Right renal cortex interstitium (tissue), 3 donors: ENCODE results near the gene KDM3B. TPM values are rescaled to one million over a fixed set of nuclear protein-coding genes. Genes with fewer than 3 reads are reported as not detected.
"Not testable (repeated sequence)": the region's sequence is repeated elsewhere in the genome, so short reads cannot be mapped to it uniquely, and the experiment has no call there.

Experiments
- DNase-seq, 3 donors: peaks; one replicate each; pipeline ENCODE4 v3.0.0-alpha.2; 2013; ENCODE audit warnings: low read depth in 3 of 3, low spot score in 2 of 3
- polyA plus RNA-seq, 3 donors: library from polyadenylated mRNA; unstranded; fragments of 120-200 nt; gene quantifications; one replicate each; pipeline ENCODE4 v1.2.1, GENCODE V29; 2013; ENCODE audit not compliant: insufficient read length in 3 of 3

Gene KDM3B
- polyA plus RNA-seq, 3 donors, result 96.6 to 102 (median 98.6) TPM

DNA sequence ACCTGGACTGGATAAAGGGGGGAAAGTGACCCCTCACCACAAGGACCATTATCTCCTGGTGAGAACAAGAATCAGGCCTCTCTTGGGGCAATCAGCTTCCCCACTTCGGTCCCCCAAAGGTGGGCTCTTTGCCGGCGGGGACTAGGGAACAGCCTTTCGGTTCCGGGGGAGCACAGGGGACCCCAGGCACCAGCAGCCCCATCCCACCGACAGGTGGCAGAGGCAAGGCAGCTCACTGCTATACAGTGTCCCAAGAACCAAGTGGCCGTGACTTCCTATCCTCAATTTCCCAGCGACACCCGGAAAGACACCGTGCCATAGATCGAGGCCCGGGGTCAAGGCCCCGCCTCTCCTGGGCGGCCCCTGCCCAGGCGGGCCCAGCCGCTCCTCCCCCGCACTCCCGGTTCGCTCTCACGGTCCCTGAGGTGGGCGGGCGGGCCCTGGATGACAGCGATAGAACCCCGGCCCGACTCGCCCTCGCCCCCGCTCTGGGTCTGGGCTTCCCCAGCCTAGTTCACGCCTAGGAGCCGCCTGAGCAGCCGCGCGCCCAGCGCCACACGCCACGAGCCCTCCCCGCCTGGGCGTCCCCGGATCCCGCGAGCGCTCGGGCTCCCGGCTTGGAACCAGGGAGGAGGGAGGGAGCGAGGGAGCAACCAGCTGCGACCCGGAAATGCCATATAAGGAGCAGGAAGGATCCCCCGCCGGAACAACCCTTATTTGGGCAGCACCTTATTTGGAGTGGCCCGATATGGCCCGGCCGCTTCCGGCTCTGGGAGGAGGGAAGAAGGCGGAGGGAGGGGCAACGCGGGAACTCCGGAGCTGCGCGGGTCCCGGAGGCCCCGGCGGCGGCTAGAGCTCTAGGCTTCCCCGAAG lies 112.1 kb downstream of the KDM3B start:
- DNase-seq, result peak; percentile 97 to 99 (median 98)

DNA sequence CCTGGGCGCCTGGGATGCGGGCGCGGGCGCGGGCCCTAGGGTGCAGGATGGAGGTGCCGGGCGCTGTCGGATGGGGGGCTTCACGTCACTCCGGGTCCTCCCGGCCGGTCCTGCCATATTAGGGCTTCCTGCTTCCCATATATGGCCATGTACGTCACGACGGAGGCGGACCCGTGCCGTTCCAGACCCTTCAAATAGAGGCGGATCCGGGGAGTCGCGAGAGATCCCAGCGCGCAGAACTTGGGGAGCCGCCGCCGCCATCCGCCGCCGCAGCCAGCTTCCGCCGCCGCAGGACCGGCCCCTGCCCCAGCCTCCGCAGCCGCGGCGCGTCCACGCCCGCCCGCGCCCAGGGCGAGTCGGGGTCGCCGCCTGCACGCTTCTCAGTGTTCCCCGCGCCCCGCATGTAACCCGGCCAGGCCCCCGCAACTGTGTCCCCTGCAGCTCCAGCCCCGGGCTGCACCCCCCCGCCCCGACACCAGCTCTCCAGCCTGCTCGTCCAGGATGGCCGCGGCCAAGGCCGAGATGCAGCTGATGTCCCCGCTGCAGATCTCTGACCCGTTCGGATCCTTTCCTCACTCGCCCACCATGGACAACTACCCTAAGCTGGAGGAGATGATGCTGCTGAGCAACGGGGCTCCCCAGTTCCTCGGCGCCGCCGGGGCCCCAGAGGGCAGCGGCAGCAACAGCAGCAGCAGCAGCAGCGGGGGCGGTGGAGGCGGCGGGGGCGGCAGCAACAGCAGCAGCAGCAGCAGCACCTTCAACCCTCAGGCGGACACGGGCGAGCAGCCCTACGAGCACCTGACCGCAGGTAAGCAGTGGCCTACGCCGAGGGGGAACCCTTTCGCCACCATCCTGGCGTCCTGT lies 113.0 kb downstream of the KDM3B start, which contains the start of gene EGR1:
Gene EGR1 (plus strand): TSS at position 219 of the 864 bp plus-strand sequence. CDS start 283 bp downstream, at position 502.
- DNase-seq, result peak in 2 of 3 donors; percentile 88

GRCh38 chr5:138466125-138466899 lies 113.8 kb downstream of the KDM3B start:
- DNase-seq, result no peak

DNA sequence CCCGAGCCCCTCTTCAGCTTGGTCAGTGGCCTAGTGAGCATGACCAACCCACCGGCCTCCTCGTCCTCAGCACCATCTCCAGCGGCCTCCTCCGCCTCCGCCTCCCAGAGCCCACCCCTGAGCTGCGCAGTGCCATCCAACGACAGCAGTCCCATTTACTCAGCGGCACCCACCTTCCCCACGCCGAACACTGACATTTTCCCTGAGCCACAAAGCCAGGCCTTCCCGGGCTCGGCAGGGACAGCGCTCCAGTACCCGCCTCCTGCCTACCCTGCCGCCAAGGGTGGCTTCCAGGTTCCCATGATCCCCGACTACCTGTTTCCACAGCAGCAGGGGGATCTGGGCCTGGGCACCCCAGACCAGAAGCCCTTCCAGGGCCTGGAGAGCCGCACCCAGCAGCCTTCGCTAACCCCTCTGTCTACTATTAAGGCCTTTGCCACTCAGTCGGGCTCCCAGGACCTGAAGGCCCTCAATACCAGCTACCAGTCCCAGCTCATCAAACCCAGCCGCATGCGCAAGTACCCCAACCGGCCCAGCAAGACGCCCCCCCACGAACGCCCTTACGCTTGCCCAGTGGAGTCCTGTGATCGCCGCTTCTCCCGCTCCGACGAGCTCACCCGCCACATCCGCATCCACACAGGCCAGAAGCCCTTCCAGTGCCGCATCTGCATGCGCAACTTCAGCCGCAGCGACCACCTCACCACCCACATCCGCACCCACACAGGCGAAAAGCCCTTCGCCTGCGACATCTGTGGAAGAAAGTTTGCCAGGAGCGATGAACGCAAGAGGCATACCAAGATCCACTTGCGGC lies 114.6 kb downstream of the KDM3B start:
- no peak for DNase-seq

DNA sequence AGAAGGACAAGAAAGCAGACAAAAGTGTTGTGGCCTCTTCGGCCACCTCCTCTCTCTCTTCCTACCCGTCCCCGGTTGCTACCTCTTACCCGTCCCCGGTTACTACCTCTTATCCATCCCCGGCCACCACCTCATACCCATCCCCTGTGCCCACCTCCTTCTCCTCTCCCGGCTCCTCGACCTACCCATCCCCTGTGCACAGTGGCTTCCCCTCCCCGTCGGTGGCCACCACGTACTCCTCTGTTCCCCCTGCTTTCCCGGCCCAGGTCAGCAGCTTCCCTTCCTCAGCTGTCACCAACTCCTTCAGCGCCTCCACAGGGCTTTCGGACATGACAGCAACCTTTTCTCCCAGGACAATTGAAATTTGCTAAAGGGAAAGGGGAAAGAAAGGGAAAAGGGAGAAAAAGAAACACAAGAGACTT lies 115.2 kb downstream of the KDM3B start:
- DNase-seq, result no peak

GRCh38 chr5:138468133-138468965 lies 115.9 kb downstream of the KDM3B start:
- no peak for DNase-seq

GRCh38 chr5:138468966-138469539 lies 116.6 kb downstream of the KDM3B start:
- DNase-seq, result no peak

GRCh38 chr5:138469540-138470321 lies 117.2 kb downstream of the KDM3B start:
- DNase-seq, result no peak

- DNase-seq, result no peak
Measured at GRCh38 chr5:138470322-138471051, 118.0 kb downstream of the KDM3B start.

DNA sequence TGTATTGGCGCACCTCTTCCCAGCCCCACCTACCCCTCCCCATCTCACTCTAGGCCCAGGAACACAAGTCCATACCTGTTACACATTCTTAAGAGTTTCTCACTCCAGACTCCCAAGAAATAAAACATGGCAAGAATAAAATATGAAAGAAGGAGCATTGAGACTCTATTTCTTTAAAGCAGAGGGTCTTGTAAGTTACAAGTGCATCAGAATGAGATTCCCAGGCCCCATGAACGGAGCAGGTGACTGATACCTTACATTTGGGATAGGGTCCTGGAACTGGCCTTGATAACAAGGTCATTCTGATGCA lies 118.5 kb downstream of the KDM3B start:
- no peak for DNase-seq

DNA sequence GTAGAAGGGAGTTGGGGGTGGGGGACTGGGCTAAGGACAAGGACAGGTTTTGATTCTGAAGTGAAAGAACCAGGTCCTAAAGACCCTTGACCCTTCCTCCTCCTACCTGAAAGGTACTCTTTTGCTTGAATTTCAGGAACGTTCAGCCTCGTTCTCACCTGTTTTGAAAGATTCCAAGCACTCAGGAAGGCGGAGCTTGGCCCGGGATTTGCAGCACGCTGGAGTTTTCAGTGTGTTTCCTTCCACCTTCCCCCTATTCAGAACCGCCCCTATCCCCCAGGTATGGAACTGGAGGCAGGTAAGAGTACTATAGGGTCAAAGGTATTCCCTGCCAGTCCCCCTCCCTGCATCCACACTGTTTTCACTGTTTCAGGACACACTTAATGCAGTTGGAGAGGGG lies 119.9 kb downstream of the KDM3B start:
- DNase-seq, result no peak

GRCh38 chr5:138473151-138473550 lies 120.7 kb downstream of the KDM3B start:
- not testable (repeated sequence) for DNase-seq

DNA sequence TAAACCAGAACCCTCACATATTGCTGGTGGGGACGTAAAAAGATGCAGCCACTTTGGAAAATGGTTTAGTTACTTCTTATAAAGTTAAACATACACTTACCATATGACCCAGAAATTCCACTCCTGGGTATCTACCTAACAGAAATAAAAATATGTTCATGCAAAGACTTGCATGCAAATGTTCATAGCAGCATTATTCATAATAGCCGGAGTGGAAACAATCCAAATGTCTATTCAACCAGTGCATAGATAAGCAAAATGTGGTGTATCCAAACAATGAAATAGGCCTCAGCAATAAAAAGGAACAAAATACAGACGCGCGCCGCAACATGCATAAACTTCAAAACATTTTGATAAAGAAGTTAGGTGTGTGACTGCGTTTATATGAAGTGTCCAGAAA lies 124.4 kb downstream of the KDM3B start:
- DNase-seq, result no peak

DNA sequence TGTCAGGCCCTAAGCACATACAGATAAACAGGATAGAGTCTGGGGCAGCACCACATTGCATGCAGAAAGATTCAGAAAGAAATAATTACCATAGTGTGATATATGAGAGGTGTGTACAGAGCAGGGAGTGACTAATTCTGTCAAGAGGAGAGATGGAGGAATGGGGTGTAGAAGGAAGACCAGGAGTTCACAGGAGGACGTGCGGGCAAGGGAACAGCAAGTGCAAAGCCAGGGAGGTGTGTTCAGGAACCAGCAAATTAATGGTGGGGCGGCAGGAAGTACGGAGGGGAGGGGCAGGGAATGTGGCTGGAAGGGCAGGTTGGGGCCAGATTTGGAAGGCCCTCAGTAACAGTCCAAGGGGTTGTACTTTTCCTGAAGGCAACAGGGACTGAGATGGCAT lies 130.2 kb downstream of the KDM3B start:
- DNase-seq, result no peak
